Activated CD4-positive, alpha-beta T cell treated with anti-CD3 and anti-CD28 coated beads for 36 hours (primary cell): ENCODE data around the gene P2RY1. TPM values are rescaled to one million over a fixed set of nuclear protein-coding genes. Genes with fewer than 3 reads are reported as not detected.
"Not testable (repeated sequence)": the region's sequence is repeated elsewhere in the genome, so short reads cannot be mapped to it uniquely, and the experiment has no call there.

Experiments used
- ATAC-seq: fragments of 200-7000 bp; cut with Tn5 transposase; one replicate; pipeline ENCODE4 v1.10.0; 2021; ENCODE audit warnings: mild to moderate bottlenecking, moderate library complexity
- CTCF ChIA-PET: fragments of 350-600 bp; sonication (Branson Sonifier 250); formaldehyde crosslinking; loops from one replicate; lab custom pipeline; 2021; ENCODE audit warnings: antibody characterized with exemption; lab: Charles Lee
- POLR2A ChIA-PET: fragments of 350-600 bp; sonication (Branson Sonifier 250); formaldehyde crosslinking; loops from one replicate; lab custom pipeline; 2021; ENCODE audit warnings: antibody characterized with exemption, inconsistent platforms; lab: Charles Lee
- DNase-seq: peaks from one replicate; pipeline ENCODE4 v3.0.0-alpha.2; 2020
- H3K27ac Mint-ChIP-seq: one replicate; pipeline ENCODE4 v1.8.0; 2021; ENCODE audit warnings: mixed read lengths
- H3K27me3 Mint-ChIP-seq: one replicate; pipeline ENCODE4 v1.8.0; 2021; ENCODE audit warnings: mixed read lengths
- H3K36me3 Mint-ChIP-seq: one replicate; pipeline ENCODE4 v1.8.0; 2021; ENCODE audit warnings: low read depth, mixed read lengths
- H3K4me1 Mint-ChIP-seq: one replicate; pipeline ENCODE4 v1.8.0; 2021; ENCODE audit warnings: mixed read lengths
- H3K4me3 Mint-ChIP-seq: one replicate; pipeline ENCODE4 v1.8.0; 2021; ENCODE audit warnings: mild to moderate bottlenecking, moderate library complexity, mixed read lengths
- H3K9me3 Mint-ChIP-seq: one replicate; pipeline ENCODE4 v1.8.0; 2021; ENCODE audit warnings: low read depth, mixed read lengths
- intact Hi-C, 2 experiments: fragments of 100-400 bp; cut with DNase I in 1 of 2; cut with micrococcal nuclease in 1 of 2; formaldehyde crosslinking; loops; one replicate each; pipeline versions ENCODE4 v1.14.2 to v1.15.1; 2022 to 2024; cut with DNase I, micrococcal nuclease
- total RNA-seq, 2 experiments: library from RNA; stranded (reverse); gene quantifications; one replicate each; pipeline ENCODE4 v1.2.3, GENCODE V29; 2021

P2RY1 gene
- total RNA-seq, 2 experiments from 2014 or later = 1.1 to 1.8 TPM

GRCh38 chr3:152841131-152841530 lies 6.2 kb downstream of the P2RY1 start:
- peaks cover 4% of the 10 kb centered on the region for H3K4me1 Mint-ChIP-seq

DNA sequence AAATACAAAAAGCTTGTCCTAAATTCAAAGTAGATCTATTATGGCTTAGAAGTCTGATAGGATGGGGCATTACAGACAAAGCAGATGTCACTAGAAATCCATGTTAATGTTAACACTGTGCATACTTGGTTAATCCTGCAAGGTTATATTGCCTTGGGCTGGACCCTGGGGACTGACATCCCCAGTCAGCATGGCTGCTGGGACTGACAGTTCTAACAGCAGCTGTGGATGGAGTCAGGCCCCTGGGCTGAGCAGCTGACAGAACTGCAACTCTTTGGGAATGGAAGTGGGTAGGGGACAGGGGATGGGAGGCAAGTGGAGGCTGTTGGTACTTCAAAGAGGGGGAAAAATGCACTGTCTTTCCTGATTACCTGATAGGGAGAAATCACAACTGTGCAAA lies 7.5 kb downstream of the P2RY1 start:
- no peak overlapping the region for H3K4me3 Mint-ChIP-seq
- no peaks in the 10 kb centered on the region for H3K4me1 Mint-ChIP-seq
- ChIA-PET POLR2A (no interaction called here), CTCF (interaction anchor here (0.6 kb wide), 1 partner anchor 25 kb away, joined by 3 read pairs; no protein-coding TSS in a partner anchor)
- no peak overlapping the region for H3K27ac Mint-ChIP-seq
- DNase-seq = no peak
- peaks cover 10% of the 10 kb centered on the region for H3K27me3 Mint-ChIP-seq
- no peaks in the 10 kb centered on the region for H3K36me3 Mint-ChIP-seq
- H3K9me3 Mint-ChIP-seq = peaks cover 1% of the 10 kb centered on the region
- intact Hi-C loops = no loop called here
- ATAC-seq = no peak

More at GRCh38 chr3:152841131-152841530, 6.2 kb downstream of the P2RY1 start:
- Mint-ChIP-seq H3K9me3 (no peaks in the 10 kb centered on the region), H3K36me3 (no peaks in the 10 kb centered on the region), H3K27me3 (peaks cover 19% of the 10 kb centered on the region), H3K4me3 (no peak overlapping the region), H3K27ac (no peak overlapping the region)
- intact Hi-C loops = no loop called here
- ChIA-PET POLR2A (no interaction called here), CTCF (interaction anchor here (0.7 kb wide), 1 partner anchor 52 kb away, joined by 3 read pairs; no protein-coding TSS in a partner anchor)
- DNase-seq (no peak), ATAC-seq (no peak)

GRCh38 chr3:152843955-152844354 lies 9.0 kb downstream of the P2RY1 start:
- Mint-ChIP-seq H3K9me3 (peaks cover 8% of the 10 kb centered on the region), H3K27ac (no peak overlapping the region), H3K4me1 (no peaks in the 10 kb centered on the region), H3K36me3 (no peaks in the 10 kb centered on the region), H3K27me3 (peaks cover 8% of the 10 kb centered on the region), H3K4me3 (no peak overlapping the region)
- CTCF ChIA-PET = no interaction called here
- no peak for DNase-seq
- POLR2A ChIA-PET = no interaction called here
- intact Hi-C loops = no loop called here
- ATAC-seq = no peak

GRCh38 chr3:152846572-152847202 lies 11.8 kb downstream of the P2RY1 start:
- ATAC-seq, POLR2A ChIA-PET, CTCF ChIA-PET: not testable (repeated sequence)

DNA sequence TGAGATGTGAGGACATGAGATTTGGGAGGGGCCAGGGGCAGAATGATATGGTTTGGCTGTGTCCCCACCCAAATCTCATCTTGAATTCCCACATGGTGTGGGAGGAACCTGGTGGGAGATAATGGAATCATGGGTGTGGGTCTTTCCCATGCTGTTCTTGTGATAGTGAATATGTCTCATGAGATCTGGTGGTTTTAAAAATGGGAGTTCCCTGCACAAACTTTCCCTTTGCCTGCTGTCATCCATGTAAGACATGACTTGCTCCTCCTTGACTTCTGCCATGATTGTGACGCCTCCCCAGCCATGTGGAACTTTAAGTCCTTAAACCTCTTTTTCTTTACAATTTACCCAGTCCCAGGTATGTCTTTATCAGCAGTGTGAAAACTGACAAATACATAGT lies 12.7 kb downstream of the P2RY1 start:
- DNase-seq, H3K27me3 Mint-ChIP-seq, CTCF ChIA-PET, H3K9me3 Mint-ChIP-seq, H3K36me3 Mint-ChIP-seq, intact Hi-C loops, H3K4me1 Mint-ChIP-seq, ATAC-seq, POLR2A ChIA-PET, H3K4me3 Mint-ChIP-seq, H3K27ac Mint-ChIP-seq: not testable (repeated sequence)

More at GRCh38 chr3:152846572-152847202, 11.8 kb downstream of the P2RY1 start:
- intact Hi-C loops, H3K27ac Mint-ChIP-seq, H3K4me1 Mint-ChIP-seq, DNase-seq, H3K4me3 Mint-ChIP-seq, H3K36me3 Mint-ChIP-seq, H3K27me3 Mint-ChIP-seq, H3K9me3 Mint-ChIP-seq: not testable (repeated sequence)

DNA sequence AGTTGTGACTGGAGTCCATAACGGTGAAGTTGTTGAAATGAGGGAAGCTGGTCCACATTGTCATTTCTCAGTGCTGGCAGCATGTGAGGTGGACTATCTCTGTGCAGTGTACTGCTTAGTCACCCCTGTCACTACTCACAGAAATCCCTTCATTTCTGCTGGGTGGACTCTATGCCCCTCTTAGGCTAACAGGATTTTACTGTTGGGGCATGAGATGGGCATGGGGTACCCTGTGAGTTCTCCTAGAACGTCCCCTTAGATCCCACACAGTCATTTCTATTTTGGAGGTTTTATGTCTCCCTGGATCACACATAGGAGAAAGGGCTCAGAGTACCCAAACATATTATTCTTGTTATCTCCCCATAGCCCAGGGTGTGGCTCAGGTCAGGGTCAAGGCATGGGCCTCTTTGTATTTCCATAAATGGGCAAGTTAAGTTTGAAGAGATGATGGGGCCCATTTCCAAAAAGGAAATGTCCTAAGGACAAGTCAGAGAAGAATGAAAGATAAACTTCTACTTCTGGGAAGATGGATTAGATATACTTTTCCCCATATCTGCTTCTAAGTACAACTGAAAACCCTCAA lies 15.2 kb downstream of the P2RY1 start:
- CTCF ChIA-PET = interaction anchor here (0.7 kb wide), 1 partner anchor 38 kb away, joined by 4 read pairs; no protein-coding TSS in a partner anchor
- DNase-seq (no peak), ATAC-seq (no peak)
- Mint-ChIP-seq H3K4me3 (no peak overlapping the region), H3K36me3 (no peaks in the 10 kb centered on the region), H3K4me1 (no peaks in the 10 kb centered on the region), H3K27me3 (peaks cover 3% of the 10 kb centered on the region), H3K9me3 (peaks cover 8% of the 10 kb centered on the region), H3K27ac (no peak overlapping the region)
- POLR2A ChIA-PET = no interaction called here
- intact Hi-C loops = no loop called here

DNA sequence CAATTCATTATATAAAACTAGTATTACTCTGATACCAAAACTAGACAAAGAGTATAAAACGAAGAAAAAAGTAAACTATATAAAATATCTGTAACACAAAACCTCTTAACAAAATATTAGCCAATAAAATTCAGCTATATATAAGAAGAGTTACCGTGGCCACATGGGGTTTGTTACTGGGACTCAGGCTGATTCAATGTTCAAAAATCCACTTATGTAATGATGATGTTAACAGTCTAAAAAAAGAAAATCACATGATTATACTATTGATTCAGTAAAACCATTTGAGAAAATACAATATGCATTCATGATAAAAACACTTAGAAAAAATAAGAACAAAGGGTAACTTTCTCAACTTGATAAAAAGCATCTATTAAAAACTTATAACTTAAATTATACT lies 18.3 kb downstream of the P2RY1 start:
- intact Hi-C loops = no loop called here
- Mint-ChIP-seq H3K9me3 (peaks cover 1% of the 10 kb centered on the region), H3K4me1 (no peaks in the 10 kb centered on the region), H3K4me3 (no peak overlapping the region), H3K27me3 (no peaks in the 10 kb centered on the region), H3K27ac (no peak overlapping the region), H3K36me3 (no peaks in the 10 kb centered on the region)
- ATAC-seq (no peak), DNase-seq (no peak)
- ChIA-PET CTCF (no interaction called here), POLR2A (no interaction called here)

DNA sequence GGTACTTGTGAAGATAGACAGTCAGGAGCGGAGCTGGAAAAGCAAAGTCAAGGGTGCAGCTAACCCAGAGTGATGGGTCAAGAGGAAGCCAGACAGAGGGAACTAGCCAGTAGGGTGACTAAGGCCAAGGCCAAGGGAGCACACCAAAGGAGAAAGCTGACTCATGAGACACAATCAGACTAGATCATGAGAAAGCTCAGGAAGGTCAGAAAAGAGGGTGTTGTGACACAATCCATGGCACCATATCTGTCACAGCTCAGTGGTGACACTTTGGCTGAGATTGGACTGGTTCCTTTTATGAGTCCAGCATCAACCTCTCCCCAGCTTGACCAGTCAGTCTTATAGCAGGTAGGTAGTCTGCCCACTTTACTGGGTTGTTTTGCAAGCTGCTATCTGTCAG lies 22.2 kb downstream of the P2RY1 start:
- Mint-ChIP-seq H3K27ac (no peak overlapping the region), H3K4me1 (no peaks in the 10 kb centered on the region), H3K9me3 (no peaks in the 10 kb centered on the region), H3K4me3 (no peak overlapping the region), H3K36me3 (no peaks in the 10 kb centered on the region), H3K27me3 (no peaks in the 10 kb centered on the region)
- CTCF ChIA-PET = interaction anchor here (1.6 kb wide), 1 partner anchor 12 kb away, joined by 4 read pairs; no protein-coding TSS in a partner anchor
- ATAC-seq (no peak), DNase-seq (no peak)
- intact Hi-C loops = no loop called here
- POLR2A ChIA-PET = interaction anchor here (0.8 kb wide), 1 partner anchor 8 kb away, joined by 3 read pairs; no protein-coding TSS in a partner anchor

DNA sequence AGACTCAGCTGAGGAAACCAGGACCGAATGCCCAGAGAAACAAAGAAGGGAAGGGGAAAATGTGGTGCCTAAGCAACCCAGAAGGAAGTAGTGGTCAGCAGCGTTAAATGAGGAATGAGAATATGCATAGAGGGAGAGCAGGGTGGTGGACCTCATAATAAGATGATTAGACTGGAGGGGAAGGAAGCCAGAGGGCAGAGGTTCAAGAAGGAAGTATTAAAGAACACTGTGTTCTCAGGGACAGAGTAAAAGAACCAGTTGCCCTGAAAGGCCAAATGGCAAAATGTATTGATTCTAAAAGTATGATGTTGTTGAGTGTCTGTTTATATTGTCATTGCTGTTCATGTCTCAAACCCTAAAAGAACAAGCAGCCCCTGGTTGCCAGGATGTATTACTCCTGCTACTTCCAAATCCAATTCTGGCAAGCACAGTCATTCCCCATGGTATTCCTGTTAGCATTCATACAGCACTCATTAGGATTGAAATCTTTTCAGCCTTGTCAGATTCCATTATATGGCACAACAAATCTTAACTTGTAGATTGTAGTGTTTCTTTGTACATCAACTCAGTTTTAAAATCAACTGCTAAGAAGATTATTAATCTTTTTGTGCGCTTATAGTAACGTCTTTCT lies 23.4 kb downstream of the P2RY1 start:
- CTCF ChIA-PET = interaction anchor here (0.7 kb wide), 1 partner anchor 1051 kb away, joined by 3 read pairs; no protein-coding TSS in a partner anchor
- ATAC-seq (no peak), DNase-seq (no peak)
- H3K4me3 Mint-ChIP-seq = no peak overlapping the region
- no peaks in the 10 kb centered on the region for H3K4me1 Mint-ChIP-seq
- no peak overlapping the region for H3K27ac Mint-ChIP-seq
- intact Hi-C loops = no loop called here
- H3K36me3 Mint-ChIP-seq = no peaks in the 10 kb centered on the region
- no peaks in the 10 kb centered on the region for H3K9me3 Mint-ChIP-seq
- POLR2A ChIA-PET = no interaction called here
- no peaks in the 10 kb centered on the region for H3K27me3 Mint-ChIP-seq

GRCh38 chr3:152860736-152861135 lies 25.8 kb downstream of the P2RY1 start:
- Mint-ChIP-seq H3K27ac (no peak overlapping the region), H3K36me3 (no peaks in the 10 kb centered on the region), H3K27me3 (no peaks in the 10 kb centered on the region), H3K4me1 (no peaks in the 10 kb centered on the region), H3K9me3 (no peaks in the 10 kb centered on the region), H3K4me3 (no peak overlapping the region)
- intact Hi-C loops = no loop called here
- ATAC-seq (no peak), DNase-seq (no peak)
- ChIA-PET POLR2A (interaction anchor here (0.5 kb wide), 1 partner anchor 36 kb away, joined by 5 read pairs; no protein-coding TSS in a partner anchor), CTCF (interaction anchor here (0.6 kb wide), 1 partner anchor 15 kb away, joined by 3 read pairs; no protein-coding TSS in a partner anchor)

- Mint-ChIP-seq H3K36me3 (no peaks in the 10 kb centered on the region), H3K27me3 (no peaks in the 10 kb centered on the region), H3K4me1 (no peaks in the 10 kb centered on the region), H3K9me3 (no peaks in the 10 kb centered on the region), H3K4me3 (no peak overlapping the region), H3K27ac (no peak overlapping the region)
- intact Hi-C loops = no loop called here
- CTCF ChIA-PET = interaction anchor here (0.9 kb wide), 1 partner anchor 10 kb away, joined by 3 read pairs; no protein-coding TSS in a partner anchor
- no peak for DNase-seq
- ATAC-seq = no peak
- POLR2A ChIA-PET = no interaction called here
These were observed 30.8 kb downstream of the P2RY1 start for GRCh38 chr3:152865668-152866245.
